ENCODE results near the gene KCNMA1.

The KCNMA1 gene

GRCh38 chr10:77051837-77052236, 585.8 kb downstream of the KCNMA1 start:
- DNase-seq = no peak

GRCh38 chr10:77049896-77050295, 587.7 kb downstream of the KCNMA1 start:
- no peak for DNase-seq

- no peak for DNase-seq
Observed at GRCh38 chr10:77049146-77049545, 588.5 kb downstream of the KCNMA1 start.

- no peak for DNase-seq
Observed at GRCh38 chr10:77045085-77045484, 592.5 kb downstream of the KCNMA1 start.

- no peak for DNase-seq
Observed at GRCh38 chr10:77043420-77043763, 594.2 kb downstream of the KCNMA1 start.

GRCh38 chr10:77042706-77043419, 594.7 kb downstream of the KCNMA1 start:
- no peak for DNase-seq

GRCh38 chr10:77041636-77042258, 595.9 kb downstream of the KCNMA1 start:
- DNase-seq = no peak

- no peak for DNase-seq
Observed at GRCh38 chr10:77038407-77038806, 599.2 kb downstream of the KCNMA1 start.

GRCh38 chr10:77037735-77038403, 599.7 kb downstream of the KCNMA1 start:
- DNase-seq = no peak

GRCh38 chr10:77036993-77037734, 600.4 kb downstream of the KCNMA1 start:
- DNase-seq = no peak

GRCh38 chr10:77036276-77036675, 601.3 kb downstream of the KCNMA1 start:
- DNase-seq = no peak

- no peak for DNase-seq
Observed at GRCh38 chr10:77034795-77035194, 602.8 kb downstream of the KCNMA1 start.

GRCh38 chr10:77034240-77034639, 603.4 kb downstream of the KCNMA1 start:
- DNase-seq = no peak

GRCh38 chr10:77032188-77032570, 605.4 kb downstream of the KCNMA1 start:
- no peak for DNase-seq

- DNase-seq = no peak
Observed at GRCh38 chr10:77031531-77032187, 605.9 kb downstream of the KCNMA1 start.

- DNase-seq = no peak
Observed at GRCh38 chr10:77030974-77031373, 606.6 kb downstream of the KCNMA1 start.

GRCh38 chr10:77029777-77030717, 607.6 kb downstream of the KCNMA1 start:
- no peak for DNase-seq

GRCh38 chr10:77028042-77028441, 609.6 kb downstream of the KCNMA1 start:
- DNase-seq = no peak

- no peak for DNase-seq
Observed at GRCh38 chr10:77027576-77027975, 610.0 kb downstream of the KCNMA1 start.

- DNase-seq = no peak
Observed at GRCh38 chr10:77027141-77027540, 610.5 kb downstream of the KCNMA1 start.

- DNase-seq = no peak
Observed at GRCh38 chr10:77026148-77026547, 611.5 kb downstream of the KCNMA1 start.

GRCh38 chr10:77024461-77024860, 613.1 kb downstream of the KCNMA1 start:
- DNase-seq = no peak

Data from NCI-H2029 treated with DMSO at 0.1 percent for 48 hours (cell line).